ENCODE results near the gene NDUFA11.

Gene NDUFA11

GRCh38 chr19:5932609-5933262, 29.1 kb upstream of the NDUFA11 start:
- no peak overlapping the region for H3K4me3 ChIP-seq (ENCODE audit: insufficient read depth, low read length, poor library complexity, severe bottlenecking)
- no peaks in the 10 kb centered on the region for H3K36me3 ChIP-seq (ENCODE audit: low read length)
- H3K9me2 ChIP-seq (replicated peaks; ENCODE audit: insufficient read depth, low read length): no peaks in the 10 kb centered on the region
- no peaks in the 10 kb centered on the region for H3F3A ChIP-seq (ENCODE audit: insufficient read depth)
- H2AFZ ChIP-seq (ENCODE audit: low read depth, low read length, severe bottlenecking): no peak overlapping the region
- H3K4me2 ChIP-seq (ENCODE audit: low read depth, low read length, poor library complexity, severe bottlenecking): no peak overlapping the region
- no peak overlapping the region for H3K9ac ChIP-seq (ENCODE audit: low read length)
- H4K20me1 ChIP-seq (ENCODE audit: low read depth, low read length): no peaks in the 10 kb centered on the region
- no peaks in the 10 kb centered on the region; the same call in 1 of the 2 replicates for H3K79me2 ChIP-seq (ENCODE audit: insufficient read depth, low read length)
- no peaks in the 10 kb centered on the region for H3K27me3 ChIP-seq (ENCODE audit: low read length)
- H3K9me3 ChIP-seq (ENCODE audit: insufficient read depth, low read length): no peaks in the 10 kb centered on the region
- no peak for TF ChIP-seq CTCF (IDR thresholded peaks at IDR 0.05; ENCODE audit: insufficient read depth, low read length, poor library complexity, severe bottlenecking)
- TF ChIP-seq EZH2phosphoT487 (conservative IDR thresholded peaks at IDR 0.05; ENCODE audit: low read length): no peak
- H3K27ac ChIP-seq (ENCODE audit: low read depth, low read length): no peak overlapping the region

GRCh38 chr19:5932146-5932545, 28.6 kb upstream of the NDUFA11 start:
- H4K20me1 ChIP-seq (ENCODE audit: low read depth, low read length): no peaks in the 10 kb centered on the region
- H3K27me3 ChIP-seq (ENCODE audit: low read length): no peaks in the 10 kb centered on the region
- no peak overlapping the region for H3K4me2 ChIP-seq (ENCODE audit: low read depth, low read length, poor library complexity, severe bottlenecking)
- no peaks in the 10 kb centered on the region for H3F3A ChIP-seq (ENCODE audit: insufficient read depth)
- H2AFZ ChIP-seq (ENCODE audit: low read depth, low read length, severe bottlenecking): no peak overlapping the region
- H3K9me3 ChIP-seq (ENCODE audit: insufficient read depth, low read length): no peaks in the 10 kb centered on the region
- TF ChIP-seq CTCF (IDR thresholded peaks at IDR 0.05; ENCODE audit: insufficient read depth, low read length, poor library complexity, severe bottlenecking): no peak
- TF ChIP-seq EZH2phosphoT487 (conservative IDR thresholded peaks at IDR 0.05; ENCODE audit: low read length): no peak
- H3K27ac ChIP-seq (ENCODE audit: low read depth, low read length): no peak overlapping the region
- no peak overlapping the region for H3K9ac ChIP-seq (ENCODE audit: low read length)
- H3K36me3 ChIP-seq (ENCODE audit: low read length): no peaks in the 10 kb centered on the region
- H3K9me2 ChIP-seq (replicated peaks; ENCODE audit: insufficient read depth, low read length): no peaks in the 10 kb centered on the region
- H3K4me3 ChIP-seq (ENCODE audit: insufficient read depth, low read length, poor library complexity, severe bottlenecking): no peak overlapping the region
- no peaks in the 10 kb centered on the region; the same call in 1 of the 2 replicates for H3K79me2 ChIP-seq (ENCODE audit: insufficient read depth, low read length)

GRCh38 chr19:5931251-5931650, 27.7 kb upstream of the NDUFA11 start:
- H3K79me2 ChIP-seq (ENCODE audit: insufficient read depth, low read length): no peaks in the 10 kb centered on the region; the same call in 1 of the 2 replicates
- H3K4me2 ChIP-seq (ENCODE audit: low read depth, low read length, poor library complexity, severe bottlenecking): no peak overlapping the region
- H3K27me3 ChIP-seq (ENCODE audit: low read length): no peaks in the 10 kb centered on the region
- H3K27ac ChIP-seq (ENCODE audit: low read depth, low read length): no peak overlapping the region
- no peaks in the 10 kb centered on the region for H4K20me1 ChIP-seq (ENCODE audit: low read depth, low read length)
- no peak overlapping the region for H2AFZ ChIP-seq (ENCODE audit: low read depth, low read length, severe bottlenecking)
- H3F3A ChIP-seq (ENCODE audit: insufficient read depth): no peaks in the 10 kb centered on the region
- no peaks in the 10 kb centered on the region for H3K36me3 ChIP-seq (ENCODE audit: low read length)
- TF ChIP-seq EZH2phosphoT487 (conservative IDR thresholded peaks at IDR 0.05; ENCODE audit: low read length): no peak
- TF ChIP-seq CTCF (IDR thresholded peaks at IDR 0.05; ENCODE audit: insufficient read depth, low read length, poor library complexity, severe bottlenecking): no peak
- no peaks in the 10 kb centered on the region for H3K9me3 ChIP-seq (ENCODE audit: insufficient read depth, low read length)
- H3K4me3 ChIP-seq (ENCODE audit: insufficient read depth, low read length, poor library complexity, severe bottlenecking): no peak overlapping the region
- H3K9me2 ChIP-seq (replicated peaks; ENCODE audit: insufficient read depth, low read length): no peaks in the 10 kb centered on the region
- no peak overlapping the region for H3K9ac ChIP-seq (ENCODE audit: low read length)

Data from SU-DHL-6 (cell line).